Activated B cell treated with CpG ODN at 0.5 μM for 24 hours (primary cell): ENCODE data around the gene NUP214. TPM values are rescaled to one million over a fixed set of nuclear protein-coding genes. Genes with fewer than 3 reads are reported as not detected.

Experiments
- ATAC-seq: fragments of 200-7000 bp; cut with Tn5 transposase; one replicate; pipeline ENCODE4 v1.10.0; 2021; ENCODE audit warnings: low read depth, mild to moderate bottlenecking, moderate library complexity
- CTCF ChIA-PET: fragments of 350-600 bp; sonication (Branson Sonifier 250); formaldehyde crosslinking; loops from one replicate; lab custom pipeline; 2021; ENCODE audit warnings: antibody characterized with exemption; lab: Charles Lee
- POLR2A ChIA-PET: fragments of 350-600 bp; sonication (Branson Sonifier 250); formaldehyde crosslinking; loops from one replicate; lab custom pipeline; 2021; ENCODE audit warnings: antibody characterized with exemption; lab: Charles Lee
- DNase-seq: peaks from one replicate; pipeline ENCODE4 v3.0.0; 2022
- H3K27ac Mint-ChIP-seq: one replicate; pipeline ENCODE4 v1.8.0; 2020; ENCODE audit warnings: mixed read lengths
- H3K27me3 Mint-ChIP-seq: one replicate; pipeline ENCODE4 v1.8.0; 2021; ENCODE audit warnings: mixed read lengths
- H3K36me3 Mint-ChIP-seq: one replicate; pipeline ENCODE4 v1.8.0; 2021; ENCODE audit warnings: low read depth, mixed read lengths
- H3K4me1 Mint-ChIP-seq: one replicate; pipeline ENCODE4 v1.8.0; 2021; ENCODE audit warnings: mixed read lengths
- H3K4me3 Mint-ChIP-seq: one replicate; pipeline ENCODE4 v1.8.0; 2020; ENCODE audit warnings: mild to moderate bottlenecking, mixed read lengths
- H3K9me3 Mint-ChIP-seq: one replicate; pipeline ENCODE4 v1.8.0; 2020; ENCODE audit warnings: mixed read lengths
- CTCF ChIP-seq: fragments of 200-600 bp; IDR thresholded peaks from one replicate; pipeline ENCODE4 v1.8.0; 2022; ENCODE audit warnings: antibody characterized with exemption, mild to moderate bottlenecking
- intact Hi-C: fragments of 100-400 bp; cut with micrococcal nuclease; formaldehyde crosslinking; loops from one replicate; pipeline ENCODE4 v1.15.1; 2024
- total RNA-seq: library from RNA; stranded (reverse); gene quantifications from 2 replicates; pipeline ENCODE4 v1.2.3, GENCODE V29; 2022

Gene NUP214
- total RNA-seq, 1 donor from 2014 or later = 90.9 TPM

- H3K27me3 Mint-ChIP-seq = peaks cover 15% of the 10 kb centered on the region
- H3K4me1 Mint-ChIP-seq = no peaks in the 10 kb centered on the region
- ATAC-seq (no peak), DNase-seq (no peak)
- no peak overlapping the region for H3K27ac Mint-ChIP-seq
- ChIA-PET CTCF (no interaction called here), POLR2A (no interaction called here)
- no peaks in the 10 kb centered on the region for H3K9me3 Mint-ChIP-seq
- H3K36me3 Mint-ChIP-seq = no peaks in the 10 kb centered on the region
- intact Hi-C loops = no loop called here
- no peak overlapping the region for H3K4me3 Mint-ChIP-seq
- TF ChIP-seq CTCF = no peak
Measured at GRCh38 chr9:131116281-131117120, 8.9 kb upstream of the NUP214 start.

GRCh38 chr9:131117121-131117761 is 8.1 kb upstream of the NUP214 start:
- DNase-seq = no peak
- intact Hi-C loops = no loop called here
- H3K27me3 Mint-ChIP-seq = peaks cover 15% of the 10 kb centered on the region
- ChIA-PET POLR2A (no interaction called here), CTCF (no interaction called here)
- H3K27ac Mint-ChIP-seq = no peak overlapping the region
- no peak for TF ChIP-seq CTCF
- no peaks in the 10 kb centered on the region for H3K36me3 Mint-ChIP-seq
- H3K4me1 Mint-ChIP-seq = no peaks in the 10 kb centered on the region
- ATAC-seq = no peak
- H3K4me3 Mint-ChIP-seq = no peak overlapping the region
- H3K9me3 Mint-ChIP-seq = no peaks in the 10 kb centered on the region

GRCh38 chr9:131117762-131118145 is 7.6 kb upstream of the NUP214 start:
- DNase-seq = no peak
- no peak overlapping the region for H3K27ac Mint-ChIP-seq
- POLR2A ChIA-PET = no interaction called here
- intact Hi-C loops = no loop called here
- no peak for ATAC-seq
- no peak overlapping the region for H3K4me3 Mint-ChIP-seq
- H3K27me3 Mint-ChIP-seq = peaks cover 13% of the 10 kb centered on the region
- no peak for TF ChIP-seq CTCF
- CTCF ChIA-PET = no interaction called here
- H3K9me3 Mint-ChIP-seq = no peaks in the 10 kb centered on the region
- no peaks in the 10 kb centered on the region for H3K36me3 Mint-ChIP-seq
- H3K4me1 Mint-ChIP-seq = no peaks in the 10 kb centered on the region

- H3K4me1 Mint-ChIP-seq = peaks cover under 1% of the 10 kb centered on the region
- ATAC-seq = no peak
- ChIA-PET POLR2A (interaction anchor here (0.7 kb wide), 1 partner anchor 1912 kb away, joined by 4 read pairs; no protein-coding TSS in a partner anchor), CTCF (no interaction called here)
- intact Hi-C loops = no loop called here
- no peak for DNase-seq
- H3K4me3 Mint-ChIP-seq = no peak overlapping the region
- peaks cover 7% of the 10 kb centered on the region for H3K27me3 Mint-ChIP-seq
- no peaks in the 10 kb centered on the region for H3K36me3 Mint-ChIP-seq
- no peak overlapping the region for H3K27ac Mint-ChIP-seq
- TF ChIP-seq CTCF = no peak
- H3K9me3 Mint-ChIP-seq = no peaks in the 10 kb centered on the region
Measured at GRCh38 chr9:131119600-131119999, 5.8 kb upstream of the NUP214 start.

- no peaks in the 10 kb centered on the region for H3K9me3 Mint-ChIP-seq
- intact Hi-C loops = no loop called here
- POLR2A ChIA-PET = no interaction called here
- H3K4me1 Mint-ChIP-seq = peaks cover 9% of the 10 kb centered on the region
- no peak overlapping the region for H3K4me3 Mint-ChIP-seq
- TF ChIP-seq CTCF = no peak
- CTCF ChIA-PET = no interaction called here
- ATAC-seq = no peak
- H3K27ac Mint-ChIP-seq = no peak overlapping the region
- peaks cover 4% of the 10 kb centered on the region for H3K36me3 Mint-ChIP-seq
- peaks cover 7% of the 10 kb centered on the region for H3K27me3 Mint-ChIP-seq
- DNase-seq = no peak
Measured at GRCh38 chr9:131120620-131121228, 4.7 kb upstream of the NUP214 start.
